NCI-H2029 (cell line): ENCODE data around the gene MTCL1.

Experiments
- DNase-seq: peaks from one replicate; lab custom pipeline; 2025; lab: John Stamatoyannopoulos, UW

MTCL1 gene

DNA sequence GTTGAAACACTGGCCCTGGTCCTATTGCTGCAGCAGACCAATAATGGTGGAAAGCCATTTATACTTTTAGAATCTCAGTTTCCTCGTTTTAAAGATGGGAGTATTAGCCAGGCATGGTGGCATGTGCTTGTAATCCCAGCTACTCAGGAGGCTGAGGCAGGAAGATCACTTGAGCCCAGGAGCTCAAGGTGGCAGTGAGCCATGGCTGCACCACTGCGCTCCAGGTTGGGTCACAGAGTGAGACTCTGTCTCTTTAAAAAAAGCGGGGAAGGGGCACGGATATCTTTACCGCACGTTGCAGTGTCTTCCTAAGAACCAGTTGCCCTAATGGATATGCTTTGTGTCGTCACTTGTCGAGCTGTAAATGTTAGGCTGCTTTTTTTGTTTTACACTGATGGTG is 8.3 kb downstream of the MTCL1 start:
- DNase-seq = no peak

DNA sequence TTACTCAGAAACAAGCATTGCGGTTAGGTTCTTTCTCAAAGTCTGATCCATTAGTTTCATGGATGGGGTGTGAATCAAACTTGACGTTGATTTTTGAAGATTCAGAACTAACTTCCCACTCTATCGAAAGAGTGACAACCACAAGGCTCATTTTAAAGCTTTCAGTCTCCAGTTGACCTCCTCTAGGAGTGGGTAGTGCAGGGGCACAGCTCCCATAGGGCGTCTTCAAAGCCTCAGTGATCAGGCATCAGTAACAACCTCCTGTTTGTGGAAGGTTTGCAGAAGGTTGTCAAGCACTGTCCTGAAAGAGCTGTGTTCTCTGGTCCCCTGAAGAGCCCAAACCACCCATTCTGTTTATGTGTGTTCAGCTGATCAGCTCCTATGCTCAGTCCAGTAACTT is 10.2 kb downstream of the MTCL1 start:
- DNase-seq = no peak

DNA sequence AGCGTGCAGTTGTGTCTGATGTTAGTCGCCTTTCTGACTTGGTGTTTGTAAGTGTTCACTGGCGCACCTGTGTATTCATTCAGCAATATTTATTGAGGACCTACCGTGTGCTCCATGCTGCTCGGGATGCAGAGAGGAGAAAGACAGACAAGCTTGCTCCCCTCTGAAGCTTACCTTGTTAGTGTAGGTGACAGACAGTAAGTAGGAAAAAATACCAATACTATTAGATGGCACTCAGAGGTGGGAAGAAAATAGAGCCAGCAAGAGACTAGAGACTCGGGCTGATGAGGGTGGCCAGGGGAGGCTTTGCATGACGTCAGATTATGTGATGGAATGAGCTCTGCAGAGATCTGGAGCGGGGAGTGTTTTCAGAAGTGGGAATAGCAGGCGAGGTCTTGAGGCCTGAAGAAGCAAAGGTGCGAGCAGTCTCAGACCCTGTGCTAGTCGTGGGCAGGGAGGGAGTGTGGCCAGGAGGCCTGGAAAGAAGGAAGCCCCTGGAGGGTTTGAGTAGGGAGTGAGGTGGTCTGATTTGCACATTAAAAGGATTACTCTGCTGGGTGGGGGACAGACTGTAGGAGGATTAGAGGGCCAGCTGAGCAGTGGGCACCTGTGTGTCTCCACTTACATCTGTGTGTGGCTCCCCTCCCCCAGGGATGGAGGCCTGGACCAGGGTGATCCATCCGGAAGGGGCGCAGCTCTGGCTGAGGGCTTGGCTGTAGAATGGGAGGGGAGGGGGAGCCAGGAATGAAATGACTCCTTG is 11.8 kb downstream of the MTCL1 start:
- DNase-seq = no peak

DNA sequence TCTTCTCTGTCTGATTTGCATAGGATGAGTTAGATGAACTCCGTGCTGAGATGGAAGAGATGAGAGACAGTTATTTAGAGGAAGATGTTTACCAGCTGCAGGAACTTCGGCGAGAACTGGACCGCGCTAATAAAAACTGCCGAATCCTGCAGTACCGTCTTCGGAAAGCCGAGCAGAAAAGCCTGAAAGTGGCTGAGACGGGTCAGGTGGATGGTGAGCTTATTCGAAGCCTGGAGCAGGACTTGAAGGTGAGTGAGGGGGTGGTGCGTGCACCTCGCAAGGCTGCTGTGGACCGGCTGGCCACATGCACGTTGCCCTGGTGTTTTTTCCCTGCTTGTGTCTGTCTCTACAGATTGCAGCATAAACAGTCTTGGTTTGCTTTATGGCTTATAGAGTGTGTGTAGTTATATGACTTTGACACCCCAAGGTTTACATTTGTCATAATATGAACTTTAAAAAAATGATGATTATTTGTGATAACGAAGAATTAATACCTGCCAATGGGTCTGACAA is 13.1 kb downstream of the MTCL1 start:
- DNase-seq = no peak

DNA sequence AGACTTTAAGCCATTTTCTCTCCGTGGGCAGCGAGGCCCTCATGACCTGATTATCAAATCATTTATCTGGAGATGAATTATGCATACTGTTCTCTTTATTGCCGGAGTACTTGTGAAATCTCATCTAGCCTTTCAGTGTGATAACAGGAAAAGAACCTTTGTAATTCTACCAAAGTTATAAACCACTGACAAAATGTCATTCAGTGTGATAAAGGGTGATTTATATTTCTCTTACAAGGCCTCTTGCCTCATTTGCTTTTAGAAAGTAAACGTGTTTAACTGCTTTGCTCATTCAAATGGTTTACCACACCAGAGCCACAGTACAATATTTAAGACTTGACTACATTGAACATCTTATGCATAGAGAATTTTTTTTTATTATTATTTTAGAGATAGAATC is 13.8 kb downstream of the MTCL1 start:
- no peak for DNase-seq

DNA sequence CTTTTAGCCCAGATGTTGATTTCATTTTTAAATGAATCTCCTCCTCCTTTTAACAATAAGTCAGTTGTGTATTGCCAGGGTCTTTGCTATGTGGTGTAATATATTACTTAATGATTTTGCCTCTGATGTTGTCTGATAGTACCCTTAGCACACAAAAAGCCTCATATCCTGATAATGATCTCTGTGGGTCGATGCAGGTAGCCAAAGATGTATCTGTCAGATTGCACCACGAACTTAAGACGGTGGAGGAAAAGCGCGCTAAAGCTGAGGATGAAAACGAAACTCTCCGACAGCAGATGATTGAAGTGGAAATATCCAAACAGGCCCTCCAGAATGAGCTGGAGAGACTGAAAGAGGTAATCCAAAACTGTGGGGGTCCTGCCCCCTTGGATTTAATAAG is 14.8 kb downstream of the MTCL1 start:
- DNase-seq = no peak

DNA sequence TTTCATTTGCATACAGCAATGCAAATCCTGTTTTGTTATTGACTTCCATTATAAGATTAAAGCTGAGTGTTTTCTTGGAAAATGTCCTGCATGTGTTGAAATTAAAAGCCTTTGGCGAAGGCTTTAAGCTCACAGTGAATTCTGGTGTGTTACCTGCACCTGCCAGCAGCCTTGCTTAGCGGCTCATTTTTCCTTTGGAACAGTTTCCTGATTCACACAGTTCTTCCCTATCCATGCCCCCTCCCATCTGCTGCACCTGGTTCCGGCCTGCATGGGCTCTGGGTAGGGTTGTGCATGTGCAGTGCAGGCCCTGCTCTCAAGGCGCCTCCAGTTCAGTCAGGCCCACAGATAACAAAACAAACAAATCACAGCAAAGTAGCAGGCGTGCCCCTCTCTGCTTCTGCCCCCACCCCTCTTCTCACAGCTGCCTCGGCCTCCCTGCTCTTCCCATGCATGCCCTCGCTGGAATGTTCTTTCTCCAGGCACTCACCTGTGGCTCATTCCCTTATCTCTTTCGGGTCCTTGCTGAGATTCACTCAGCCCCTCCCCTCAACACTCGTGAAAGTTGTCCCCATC is 15.8 kb downstream of the MTCL1 start:
- DNase-seq = no peak

DNA sequence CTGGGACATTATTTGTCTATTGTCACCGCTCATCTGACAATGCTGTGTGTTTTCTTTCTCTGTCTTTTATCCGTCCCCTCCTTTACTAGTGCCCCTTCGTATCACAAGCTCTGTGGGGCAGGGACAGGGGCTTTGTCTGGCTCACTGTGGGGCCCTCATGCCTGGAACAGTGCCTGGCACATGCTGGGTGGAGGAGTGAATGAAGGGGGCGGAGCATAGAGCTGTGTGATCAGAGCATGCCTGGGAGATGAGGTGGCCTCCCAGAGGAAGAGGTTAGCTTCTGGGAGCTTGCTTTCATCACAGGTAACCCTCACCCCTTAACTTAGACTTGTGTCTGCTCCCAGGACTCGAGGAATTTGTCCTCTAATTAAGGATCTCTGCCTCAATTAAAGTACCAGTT is 16.4 kb downstream of the MTCL1 start:
- no peak for DNase-seq

DNA sequence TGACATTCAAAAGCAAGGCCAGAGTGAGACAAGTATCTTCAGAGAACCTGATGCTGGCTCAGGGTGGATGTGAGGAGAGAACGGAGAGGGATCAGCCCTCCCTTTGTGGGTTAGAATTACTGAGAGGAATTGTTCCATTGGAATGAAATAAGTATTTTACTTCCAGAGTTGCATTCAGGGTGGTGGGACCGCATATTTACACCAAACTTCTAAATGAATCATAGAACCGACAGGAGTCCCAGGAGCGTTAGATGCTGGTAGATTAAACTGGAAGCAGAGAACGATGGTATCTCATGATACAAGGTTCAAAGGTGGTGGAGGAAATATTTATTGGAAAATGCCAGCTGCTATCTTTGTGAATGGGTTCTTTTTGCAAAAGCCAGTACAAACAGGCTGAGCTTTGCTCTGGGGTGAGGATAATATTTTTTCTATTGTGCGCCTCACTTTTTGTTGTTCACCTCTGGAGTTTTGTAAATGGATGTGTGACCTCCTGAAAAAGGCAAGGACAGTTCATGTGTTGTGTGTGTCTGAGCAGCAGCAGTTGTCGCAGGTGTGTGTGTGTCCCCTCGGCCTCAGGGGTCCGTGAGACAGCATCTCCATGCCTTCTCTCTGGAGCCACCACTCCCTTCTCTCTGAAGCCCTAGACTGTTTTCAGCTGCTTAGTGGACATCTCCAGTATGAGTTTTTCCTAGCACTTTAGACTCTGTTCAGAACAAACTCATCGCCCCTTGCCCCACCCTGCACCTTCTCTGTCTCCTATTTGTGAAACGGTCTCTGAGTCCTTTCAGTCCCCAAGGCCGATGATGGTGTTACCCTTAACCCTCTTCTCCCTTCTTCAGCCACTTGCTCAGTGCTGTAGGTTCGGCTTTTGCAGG is 17.8 kb downstream of the MTCL1 start:
- no peak for DNase-seq

DNA sequence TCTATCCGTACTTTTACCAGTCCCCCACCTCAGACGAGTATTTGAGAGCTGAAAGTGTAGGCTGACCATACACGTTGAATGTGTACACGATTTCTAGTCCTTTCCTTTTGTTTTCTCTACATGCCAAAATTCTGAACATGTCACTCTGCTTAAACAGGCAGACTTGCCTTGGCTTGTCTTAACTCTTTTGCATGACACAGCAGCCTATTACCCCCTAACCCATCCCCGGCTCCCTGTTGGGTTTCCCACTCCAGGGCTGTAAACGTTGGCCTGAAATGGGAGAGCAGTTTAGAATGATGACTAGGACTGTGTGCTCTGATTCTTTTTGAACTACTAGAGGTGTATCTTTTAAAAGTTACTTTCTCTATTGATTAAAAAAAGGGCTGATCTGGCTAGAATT is 19.1 kb downstream of the MTCL1 start:
- DNase-seq = no peak

DNA sequence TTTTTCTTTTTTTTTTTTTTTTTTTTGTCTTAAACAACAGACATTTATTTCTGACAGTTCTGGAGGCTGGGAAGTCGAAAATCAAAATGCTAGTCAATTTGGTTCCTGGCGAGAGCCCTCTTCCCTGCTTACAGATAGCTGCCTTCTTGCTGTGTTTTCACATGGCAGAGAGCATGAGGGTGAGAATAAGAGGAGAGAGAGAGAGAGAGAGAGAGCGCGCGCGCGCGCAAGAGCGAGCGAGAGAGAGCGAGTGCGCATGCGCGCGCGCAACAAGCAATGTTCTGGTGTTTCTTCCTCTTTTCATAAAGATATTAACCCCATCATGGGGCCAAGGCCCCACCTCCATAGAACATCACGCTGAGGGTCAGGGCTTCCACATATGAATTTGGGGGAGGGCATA is 20.9 kb downstream of the MTCL1 start:
- no peak for DNase-seq

DNA sequence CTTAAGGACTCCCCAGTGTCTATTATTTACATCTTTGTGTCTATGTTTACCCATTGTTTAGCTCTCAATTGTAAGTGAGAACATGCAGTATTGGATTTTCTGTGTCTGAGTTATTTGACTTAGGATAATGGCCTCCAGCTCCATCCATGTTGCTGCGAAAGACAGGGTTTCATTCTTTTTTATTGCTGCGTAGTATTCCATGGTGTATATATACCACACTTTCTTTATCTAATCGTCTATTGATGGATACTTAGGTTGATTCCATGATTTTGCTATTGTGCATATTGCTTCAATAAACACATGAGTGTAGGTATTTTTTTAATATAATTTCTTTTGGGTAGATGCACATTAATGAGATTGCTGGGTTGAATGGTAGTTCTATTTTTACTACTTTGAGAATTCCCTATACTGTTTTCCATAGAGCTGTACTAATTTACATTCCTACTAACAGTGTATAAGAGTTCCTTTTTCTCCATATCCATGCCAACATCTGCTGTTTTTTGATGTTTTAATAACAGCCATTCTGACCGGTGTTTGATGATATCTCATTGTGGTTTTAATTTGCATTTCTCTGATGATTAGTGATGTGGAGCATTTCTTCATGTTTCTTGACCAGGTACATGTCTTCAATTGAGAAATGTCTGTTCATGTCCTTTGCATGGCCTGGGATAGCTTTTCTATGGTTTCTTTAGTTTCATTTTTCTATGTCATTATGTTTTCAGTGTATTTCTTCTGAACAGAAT is 21.8 kb downstream of the MTCL1 start:
- DNase-seq = no peak

DNA sequence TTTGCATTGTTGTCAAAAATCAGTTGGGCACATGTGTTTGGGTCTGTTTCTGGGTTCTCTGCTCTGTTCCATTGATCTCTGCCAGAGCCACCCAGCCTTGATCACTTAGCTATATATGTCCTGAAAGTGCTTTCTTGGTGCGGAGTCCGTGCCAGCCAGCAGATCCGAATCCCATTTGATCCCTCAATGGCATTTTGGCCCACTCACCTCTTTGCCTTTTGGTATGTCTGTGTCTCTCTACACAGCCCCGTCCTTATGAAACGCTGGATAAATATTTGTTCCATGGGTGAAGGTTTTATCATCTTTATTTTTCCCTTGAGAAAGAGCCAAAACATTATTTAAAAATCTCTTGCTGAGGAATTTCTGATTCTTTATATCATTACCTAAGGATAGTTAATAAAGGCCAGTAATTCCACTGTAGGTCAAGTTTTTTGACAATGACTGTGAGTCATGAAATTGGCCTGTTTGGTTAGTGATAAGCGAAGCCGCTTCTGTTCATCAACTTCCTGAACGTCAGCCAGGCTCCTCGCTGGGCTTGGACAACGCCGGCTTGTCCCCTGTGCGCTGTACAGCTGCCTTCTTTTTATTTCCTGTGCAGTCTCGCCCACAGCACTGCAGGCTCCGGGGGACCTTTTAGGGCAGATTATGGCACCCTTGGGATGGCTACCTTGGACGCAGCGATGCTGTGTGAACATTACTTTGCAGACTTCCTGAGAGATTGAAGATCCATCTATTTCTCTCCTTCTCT is 24.9 kb downstream of the MTCL1 start:
- DNase-seq = no peak

DNA sequence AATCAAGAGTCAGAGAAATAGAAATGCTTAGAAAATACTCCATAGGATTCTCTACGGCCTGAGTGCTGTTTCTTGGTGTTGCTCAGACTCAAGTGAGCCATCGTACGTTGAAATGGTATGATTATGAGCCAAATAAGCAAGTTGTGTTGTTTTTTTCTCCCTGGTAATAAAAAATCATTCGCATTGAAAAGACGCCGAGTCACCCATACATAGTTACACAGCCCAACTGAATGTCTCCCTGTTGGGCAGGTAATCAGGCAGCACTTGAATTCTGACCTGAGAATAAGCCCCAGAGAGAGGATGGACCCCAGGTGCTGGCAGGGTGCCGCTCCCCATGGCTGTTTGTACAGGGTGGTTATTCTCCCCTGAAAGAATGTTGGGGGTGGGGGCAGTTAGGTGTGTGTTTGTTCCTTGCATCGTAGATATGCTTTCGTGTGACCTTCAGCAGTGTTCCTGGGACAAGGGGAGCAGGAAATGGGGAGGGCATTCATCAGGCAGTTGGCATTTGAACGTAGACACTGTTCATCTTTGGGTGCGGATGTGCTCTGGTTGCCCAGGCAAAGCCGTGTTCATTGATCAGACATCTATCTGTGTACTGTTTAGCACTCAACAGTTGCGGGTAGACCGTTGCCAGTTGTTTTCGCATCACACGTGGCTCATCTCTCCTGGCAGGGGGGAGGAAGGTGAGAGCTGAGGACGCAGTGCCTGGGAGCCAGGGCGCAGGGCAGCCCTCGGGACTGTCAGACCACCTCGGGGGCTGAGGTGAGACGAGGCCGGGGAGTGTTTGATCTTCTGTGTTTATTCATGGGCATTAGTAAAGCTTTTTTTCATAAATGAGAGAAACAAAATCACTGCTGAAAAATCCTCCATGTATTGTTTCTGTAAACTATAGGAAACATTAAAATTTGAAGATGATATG is 27.3 kb downstream of the MTCL1 start:
- DNase-seq = no peak

DNA sequence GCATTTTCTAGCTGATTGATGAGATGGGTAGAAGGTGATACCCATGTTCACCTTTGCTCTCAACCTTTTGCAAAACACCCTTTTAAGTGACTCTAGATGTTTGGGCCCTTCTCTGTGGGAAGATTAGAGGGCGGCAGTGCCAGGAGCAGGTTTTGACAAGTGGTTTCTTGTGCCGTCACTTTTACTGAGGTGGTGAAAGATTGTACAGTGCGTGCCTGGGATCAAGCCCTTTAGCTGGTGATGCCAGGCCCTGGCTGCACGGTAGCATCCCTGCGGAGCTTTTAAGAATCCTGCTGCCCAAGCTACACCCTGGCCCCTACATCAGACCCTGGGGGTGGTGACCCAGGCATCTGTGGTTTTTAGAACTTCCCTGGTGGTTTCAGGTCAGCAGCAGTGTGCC is 29.1 kb downstream of the MTCL1 start:
- no peak for DNase-seq

DNA sequence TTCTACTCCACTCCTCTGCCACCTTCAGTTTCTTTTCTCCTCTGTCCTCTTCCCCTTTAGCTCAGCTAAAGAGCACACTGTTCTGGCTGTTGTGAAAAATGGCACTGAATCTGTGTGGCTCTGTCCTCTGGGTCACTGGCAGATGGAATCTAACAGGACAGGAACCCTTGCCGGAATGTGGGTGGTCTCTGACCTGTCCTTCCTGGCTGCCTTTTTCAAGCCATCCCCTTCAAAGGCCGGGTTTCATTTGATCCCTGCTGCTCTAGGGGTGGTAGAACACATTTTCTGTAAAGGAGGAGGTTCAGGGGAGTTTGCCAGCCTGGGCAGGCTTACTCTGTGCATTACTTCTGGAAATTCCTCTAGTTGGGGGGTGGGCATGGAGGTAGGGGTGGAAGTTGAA is 29.9 kb downstream of the MTCL1 start:
- no peak for DNase-seq

DNA sequence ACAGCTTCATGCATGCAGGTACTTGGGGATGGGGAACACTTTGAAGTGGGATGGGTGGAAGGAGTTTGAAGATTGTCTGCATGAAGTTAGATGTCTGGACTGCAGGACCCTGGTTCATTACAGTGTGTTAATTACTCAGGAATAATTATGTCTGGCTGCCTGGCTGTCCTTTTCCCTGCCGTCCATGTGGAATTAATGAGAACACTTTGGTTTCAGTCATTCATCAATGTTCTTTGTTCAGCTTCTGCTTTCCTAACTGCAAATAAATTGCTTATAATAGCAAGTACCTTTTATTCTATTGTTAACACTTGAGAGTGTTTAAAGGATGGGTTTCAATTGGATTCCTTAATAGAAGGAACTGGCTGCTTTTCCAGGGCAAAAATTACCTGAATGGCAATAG is 35.8 kb downstream of the MTCL1 start:
- no peak for DNase-seq

DNA sequence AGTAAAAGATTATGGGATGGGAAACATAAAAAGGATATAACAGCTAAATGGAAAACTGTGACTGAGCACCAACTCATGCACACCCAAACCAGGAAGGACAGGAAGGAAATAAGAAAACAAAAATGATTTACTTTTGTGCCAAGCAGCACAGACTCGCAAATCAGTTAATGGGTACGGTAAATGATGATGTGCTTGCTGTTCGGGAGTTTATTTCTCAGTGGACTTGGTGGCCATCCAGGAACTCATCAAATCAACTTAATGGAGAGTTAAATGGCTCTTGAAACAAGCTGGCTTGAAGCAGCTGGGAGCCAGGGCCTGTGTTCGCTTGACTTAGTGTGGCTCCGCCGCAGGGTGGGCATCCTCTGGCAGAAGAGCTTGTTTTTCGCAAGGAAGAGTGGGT is 36.2 kb downstream of the MTCL1 start:
- no peak for DNase-seq

DNA sequence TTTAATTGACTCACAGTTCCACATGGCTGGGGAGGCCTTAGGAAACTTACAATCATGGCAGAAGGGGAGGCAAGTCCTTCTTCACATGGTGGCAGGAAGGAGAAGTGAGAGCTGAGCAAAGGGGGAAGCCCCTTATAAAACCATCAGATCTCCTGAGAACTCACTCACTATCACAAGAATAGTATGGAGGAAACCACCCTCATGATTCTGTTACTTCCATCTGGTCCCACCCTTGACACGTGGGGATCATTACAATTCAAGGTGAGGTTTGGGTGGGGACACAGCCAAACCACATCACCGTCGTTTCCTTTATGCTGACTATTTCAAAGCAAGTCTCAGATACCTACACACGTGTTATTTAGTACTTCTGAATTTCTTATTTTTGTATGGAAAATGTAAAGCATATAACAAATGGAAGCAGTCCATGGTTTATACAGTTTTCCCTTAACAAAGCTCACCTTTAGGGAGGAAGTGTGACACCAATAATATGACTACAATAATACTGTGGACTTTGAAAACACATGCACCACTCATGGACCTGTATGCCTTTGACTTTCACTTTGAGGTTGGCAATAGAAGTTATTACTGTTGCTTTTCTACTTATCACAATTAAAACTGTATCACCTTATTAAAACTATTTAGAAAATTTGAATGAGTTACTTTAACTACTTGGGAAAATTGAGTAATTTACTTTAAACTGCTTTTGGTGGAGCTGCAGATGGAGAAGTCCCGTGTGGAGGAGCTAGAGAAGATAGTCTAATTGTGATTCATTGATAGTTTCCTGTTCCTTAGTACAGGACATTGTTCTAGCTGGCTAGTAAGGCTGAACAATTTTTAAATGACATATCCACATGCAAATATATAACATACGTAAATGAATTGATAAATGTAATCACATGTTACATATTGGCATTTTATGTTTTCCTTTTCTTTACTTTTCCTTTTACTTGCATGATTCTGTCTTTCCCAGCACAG is 37.3 kb downstream of the MTCL1 start:
- DNase-seq = no peak
